NCI-H2171 (cell line): ENCODE results near the gene PTPN20.
"Not testable (repeated sequence)": the region's sequence is repeated elsewhere in the genome, so short reads cannot be mapped to it uniquely, and the experiment has no call there.

Experiments
- DNase-seq: peaks from one replicate; lab custom pipeline; 2025; lab: John Stamatoyannopoulos, UW

PTPN20 gene

GRCh38 chr10:46911144-46911876 lies at the start of gene PTPN20:
TSS of gene PTPN20 (plus strand) at chr10:46911428. CDS start at chr10:46932500, 21,072 bp downstream.
- DNase-seq: not testable (repeated sequence)

GRCh38 chr10:46869716-46870115 lies 41.5 kb upstream of the PTPN20 start:
- DNase-seq: not testable (repeated sequence)

- DNase-seq: not testable (repeated sequence)
Observed at GRCh38 chr10:46871583-46871982, 39.6 kb upstream of the PTPN20 start.

- not testable (repeated sequence) for DNase-seq
Observed at GRCh38 chr10:46875304-46875703, 35.9 kb upstream of the PTPN20 start.

GRCh38 chr10:46876773-46877172 lies 34.5 kb upstream of the PTPN20 start:
- DNase-seq: not testable (repeated sequence)

- DNase-seq: peak; percentile 71
Observed at GRCh38 chr10:46878761-46879160, 32.5 kb upstream of the PTPN20 start.

- DNase-seq: peak; percentile 18
Observed at GRCh38 chr10:46890813-46891611, 20.2 kb upstream of the PTPN20 start.

GRCh38 chr10:46896762-46897692 lies 14.2 kb upstream of the PTPN20 start:
- not testable (repeated sequence) for DNase-seq

GRCh38 chr10:46901247-46901646 lies 10.0 kb upstream of the PTPN20 start:
- not testable (repeated sequence) for DNase-seq

- DNase-seq: not testable (repeated sequence)
Observed at GRCh38 chr10:46903874-46904273, 7.4 kb upstream of the PTPN20 start.

- DNase-seq: not testable (repeated sequence)
Observed at GRCh38 chr10:46906359-46906758, 4.9 kb upstream of the PTPN20 start.

- DNase-seq: not testable (repeated sequence)
Observed at GRCh38 chr10:46907185-46908117, 3.8 kb upstream of the PTPN20 start.

- not testable (repeated sequence) for DNase-seq
Observed at GRCh38 chr10:46922498-46922897, 11.3 kb downstream of the PTPN20 start.

- DNase-seq: not testable (repeated sequence)
Observed at GRCh38 chr10:46925156-46925555, 13.9 kb downstream of the PTPN20 start.

GRCh38 chr10:46925853-46926252 lies 14.6 kb downstream of the PTPN20 start:
- DNase-seq: not testable (repeated sequence)

GRCh38 chr10:46928810-46929209 lies 17.6 kb downstream of the PTPN20 start:
- DNase-seq: not testable (repeated sequence)

- DNase-seq: not testable (repeated sequence)
Observed at GRCh38 chr10:46932383-46932782, 21.2 kb downstream of the PTPN20 start.

GRCh38 chr10:46941091-46941490 lies 29.9 kb downstream of the PTPN20 start:
- not testable (repeated sequence) for DNase-seq

- DNase-seq: not testable (repeated sequence)
Observed at GRCh38 chr10:46948687-46949518, 37.7 kb downstream of the PTPN20 start.

GRCh38 chr10:46952540-46952939 lies 41.3 kb downstream of the PTPN20 start:
- DNase-seq: not testable (repeated sequence)
